Right lung (tissue), 5 donors: ENCODE measurements around the gene KLF1. TPM values are rescaled to one million over a fixed set of nuclear protein-coding genes. Genes with fewer than 3 reads are reported as not detected.
"Not testable (repeated sequence)": the region's sequence is repeated elsewhere in the genome, so short reads cannot be mapped to it uniquely, and the experiment has no call there.

ENCODE experiments used
- DNase-seq, 2 donors: peaks; one replicate each; pipeline ENCODE4 v3.0.0-alpha.2; 2013
- polyA plus RNA-seq, 5 donors: library from polyadenylated mRNA; unstranded; fragments of 120-200 nt; gene quantifications; one replicate each; pipeline versions ENCODE4 v1.2.1 to v1.2.3, GENCODE V29; 2013; ENCODE audit warnings: inconsistent platforms in 1 of 5, low replicate concordance in 1 of 5; ENCODE audit not compliant: insufficient read length in 5 of 5, insufficient read depth in 1 of 5

Gene KLF1
- polyA plus RNA-seq, 5 donors = 0.30 to 2.3 (median 0.67) TPM

GRCh38 chr19:12867120-12868099 is 19.6 kb downstream of the KLF1 start:
- DNase-seq = peak; percentile 69 to 73

- DNase-seq = no peak
These were observed 20.4 kb downstream of the KLF1 start for GRCh38 chr19:12866416-12867119.

- DNase-seq = no peak
These were observed 21.1 kb downstream of the KLF1 start for GRCh38 chr19:12865746-12866415.

- no peak for DNase-seq
These were observed 22.0 kb downstream of the KLF1 start for GRCh38 chr19:12864721-12865715.

GRCh38 chr19:12864143-12864542 is 22.9 kb downstream of the KLF1 start:
- no peak for DNase-seq

GRCh38 chr19:12859546-12859945 is 27.5 kb downstream of the KLF1 start:
- no peak for DNase-seq

- DNase-seq = no peak
These were observed 28.7 kb downstream of the KLF1 start for GRCh38 chr19:12858041-12858928.

- DNase-seq = no peak
These were observed 30.3 kb downstream of the KLF1 start for GRCh38 chr19:12856653-12857052.

GRCh38 chr19:12847159-12848139 is 39.6 kb downstream of the KLF1 start:
- DNase-seq = peak; percentile 76 to 78

GRCh38 chr19:12846613-12847012 is 40.4 kb downstream of the KLF1 start:
- DNase-seq = not testable (repeated sequence)

- DNase-seq = no peak
These were observed 42.8 kb downstream of the KLF1 start for GRCh38 chr19:12843999-12844732.

GRCh38 chr19:12843328-12843727 is 43.7 kb downstream of the KLF1 start:
- DNase-seq = no peak

- DNase-seq = no peak
These were observed 44.5 kb downstream of the KLF1 start for GRCh38 chr19:12842511-12842910.

- no peak for DNase-seq
These were observed 45.9 kb downstream of the KLF1 start for GRCh38 chr19:12841094-12841493.

GRCh38 chr19:12840091-12841079 is 46.6 kb downstream of the KLF1 start:
- DNase-seq = no peak
